Adrenal gland (tissue), 12 donors: ENCODE results near the gene XPO4. TPM values are rescaled to one million over a fixed set of nuclear protein-coding genes. Genes with fewer than 3 reads are reported as not detected.

ENCODE experiments used
- DNase-seq, 7 donors: peaks; one replicate each; pipeline ENCODE4 v3.0.0-alpha.2; 2019 to 2020
- H3K27ac ChIP-seq, 5 donors: fragments of 200-600 bp; sonication (generic) in 4 of 5; 1 replicate in 3 of 5; 2 replicates in 2 of 5; pipeline versions ENCODE4 v1.5.1 to v1.8.0; 2016 to 2020; ENCODE audit warnings: mild to moderate bottlenecking in 1 of 5
- H3K27me3 ChIP-seq: fragments of 200-600 bp; 2 replicates; pipeline ENCODE4 v1.8.0; 2021
- H3K36me3 ChIP-seq, 2 donors: fragments of 200-600 bp; replicated peaks in 1 of 2; 1 replicate in 1 of 2; 2 replicates in 1 of 2; pipeline versions ENCODE4 v1.5.1 to v1.8.0; 2018 to 2022
- H3K4me1 ChIP-seq, 2 donors: fragments of 200-600 bp; replicated peaks in 1 of 2; 1 replicate in 1 of 2; 2 replicates in 1 of 2; pipeline versions ENCODE4 v1.5.1 to v1.8.0; 2018 to 2021
- H3K4me3 ChIP-seq, 4 donors: fragments of 200-600 bp; sonication (generic) in 3 of 4; one replicate each; pipeline ENCODE4 v1.5.1; 2016 to 2018
- H3K9me3 ChIP-seq, 3 donors: fragments of 200-600 bp; sonication (generic) in 1 of 3; replicated peaks in 1 of 3; 1 replicate in 2 of 3; 2 replicates in 1 of 3; pipeline versions ENCODE4 v1.5.1 to v1.8.0; 2016 to 2021
- CTCF ChIP-seq, 6 experiments: fragments of 450-650 bp in 4 of 6; fragments of 200-600 bp in 2 of 6; sonication (generic) in 1 of 6; IDR thresholded peaks; 1 replicate in 5 of 6; 2 replicates in 1 of 6; pipeline versions ENCODE4 v1.5.1 to v1.8.0; 2016 to 2021; ENCODE audit warnings: antibody characterized with exemption in 6 of 6, mild to moderate bottlenecking in 2 of 6, moderate library complexity in 1 of 6
- POLR2A ChIP-seq, 2 donors: fragments of 450-650 bp; IDR thresholded peaks; one replicate each; pipeline ENCODE4 v1.6.1; 2017; ENCODE audit warnings: antibody characterized with exemption in 2 of 2, mild to moderate bottlenecking in 2 of 2, moderate library complexity in 1 of 2
- WGBS, 4 donors: extraction: QIAGEN DNeasy Blood & Tissue Kit in 2 of 4; methylation state at CpG; one replicate each; pipeline versions ENCODE4 v1.1.5 to v1.1.7; 2013 to 2017; 5-methylcytosine and 5-hydroxymethylcytosine counted together
- intact Hi-C, 2 donors: fragments of 100-400 bp; cut with DNase I; formaldehyde crosslinking; loops; one replicate each; pipeline versions ENCODE4 v1.14.1 to v1.15.0; 2022 to 2023
- polyA plus RNA-seq, 3 donors: library from polyadenylated mRNA; stranded (reverse); fragments of 200-250 nt in 2 of 3; fragments of 350-450 nt in 1 of 3; fragmentation: Illumina TruSeq in 1 of 3; extraction: RNeasy Lipid Tissue Mini Kit (QIAGEN cat#74804) in 1 of 3; gene quantifications; one replicate each; pipeline ENCODE4 v1.2.3, GENCODE V29; 2013 to 2014
- total RNA-seq, 9 donors: library from RNA; depleted of rRNA in 4 of 9; stranded (reverse); fragments of >200 nt in 4 of 9; fragments of 120-200 nt in 1 of 9; fragmentation: NEBNext Ultra II Directional in 1 of 9; extraction: Animal tissue kit (Norgen Biotek cat#: 25700) in 1 of 9; gene quantifications; one replicate each; pipeline versions ENCODE4 v1.1.0 to v1.2.4, GENCODE V29; 2013 to 2023
- donor health status: healthy with polysubstance abuse.
- donor health status: Bipolar disorder and iron deficiency.
- donor health status: DM: yes; HTN: yes; CAD: no.
- donor health status: DM: no; HTN: no; CAD: no.
- donor health status: DM: no; HTN: no; CAD: no.
- donor health status: DM: yes; HTN: yes; CAD: no.

Gene XPO4
- total and polyA plus RNA-seq, 12 donors: 1.9 to 20.3 (median 11.5) TPM

- Histone ChIP-seq H3K4me1 (no peaks in the 10 kb centered on the region), H3K9me3 (no peaks in the 10 kb centered on the region), H3K27me3 (no peaks in the 10 kb centered on the region), H3K27ac (no peak overlapping the region), H3K36me3 (no peaks in the 10 kb centered on the region), H3K4me3 (no peak overlapping the region)
- TF ChIP-seq POLR2A (IDR thresholded peaks at IDR 0.05): no peak
- no peak for TF ChIP-seq CTCF (IDR thresholded peaks at IDR 0.05)
- 97 to 100% (median 99%) methylated on average over 1 of the region's 1 CpG for WGBS, 4 donors
- DNase-seq: no peak
- intact Hi-C loops: loop anchor here (5.0 to 10.0 kb wide), 2 partner anchors 110 to 328 kb away; no protein-coding TSS in a partner anchor
These were observed 80.1 kb downstream of the XPO4 start for GRCh38 chr13:20822406-20822805.

- Histone ChIP-seq H3K27ac (no peak overlapping the region), H3K27me3 (no peaks in the 10 kb centered on the region)
- DNase-seq: no peak
These were observed 82.8 kb downstream of the XPO4 start for GRCh38 chr13:20819715-20820114.

GRCh38 chr13:20815464-20815863 is 87.1 kb downstream of the XPO4 start:
- intact Hi-C loops: no loop called here

More at GRCh38 chr13:20819715-20820114, 82.8 kb downstream of the XPO4 start:
- intact Hi-C loops: loop anchor here (5.0 to 10.0 kb wide), 2 partner anchors 107 to 325 kb away; no protein-coding TSS in a partner anchor
- WGBS, 4 donors: 95 to 100% (median 97%) methylated on average over 3 of the region's 3 CpGs
- H3K36me3 ChIP-seq: no peaks in the 10 kb centered on the region
- H3K4me3 ChIP-seq: no peak overlapping the region
- TF ChIP-seq POLR2A (IDR thresholded peaks at IDR 0.05) (no peak), CTCF (IDR thresholded peaks at IDR 0.05) (no peak)
- peaks cover 0 to 4% of the 10 kb centered on the region in 2 donors for H3K4me1 ChIP-seq
- H3K9me3 ChIP-seq: no peaks in the 10 kb centered on the region

DNA sequence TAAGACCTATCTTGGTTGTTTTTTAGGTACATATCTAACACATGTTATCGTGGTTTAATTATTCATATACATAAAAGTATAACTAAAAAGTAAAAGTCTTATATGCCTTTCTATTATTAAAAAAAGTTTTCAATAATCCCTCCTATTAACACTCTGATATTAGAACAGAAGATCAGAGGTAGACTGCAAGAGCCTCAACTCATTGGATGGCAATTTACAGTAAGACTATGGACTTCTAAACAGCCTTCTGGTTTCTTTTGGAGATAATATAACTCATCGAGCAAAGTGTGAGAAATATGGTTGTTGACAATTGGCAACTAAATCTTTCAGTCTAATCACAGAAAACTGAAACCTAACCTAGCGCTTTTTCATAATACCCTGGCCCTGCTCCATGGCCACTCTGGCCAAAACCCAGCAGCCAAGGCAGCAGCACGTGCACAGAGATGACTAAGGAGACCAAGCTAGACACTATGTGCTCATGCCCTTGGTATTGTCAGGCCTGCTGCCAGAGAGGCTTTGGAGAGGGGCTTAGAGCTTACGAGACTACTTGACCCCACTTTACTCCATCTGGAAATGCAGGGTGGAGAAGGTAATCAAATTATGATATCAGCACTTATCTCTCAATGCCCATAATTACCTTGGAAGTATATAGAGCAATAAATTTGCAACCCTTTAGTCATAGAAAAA is 88.2 kb downstream of the XPO4 start:
- intact Hi-C loops: no loop called here
- no peak overlapping the region for H3K4me3 ChIP-seq
- peak overlapping the region in 3 of 5 donors; percentile 32 to 79 (median 58) for H3K27ac ChIP-seq
- no peak for TF ChIP-seq POLR2A (IDR thresholded peaks at IDR 0.05)
- TF ChIP-seq CTCF (IDR thresholded peaks at IDR 0.05): no peak
- no peaks in the 10 kb centered on the region for H3K27me3 ChIP-seq
- peaks cover 2 to 17% of the 10 kb centered on the region in 2 donors for H3K4me1 ChIP-seq
- H3K9me3 ChIP-seq: no peaks in the 10 kb centered on the region
- WGBS, 4 donors: 18 to 31% (median 30%) methylated on average over 5 of the region's 5 CpGs
- peak; percentile 83 to 94 (median 91) for DNase-seq
- H3K36me3 ChIP-seq: peaks cover 0 to 3% of the 10 kb centered on the region in 2 donors

More at GRCh38 chr13:20815464-20815863, 87.1 kb downstream of the XPO4 start:
- Histone ChIP-seq H3K27me3 (no peaks in the 10 kb centered on the region), H3K27ac (no peak overlapping the region), H3K4me1 (peaks cover 2 to 17% of the 10 kb centered on the region in 2 donors), H3K9me3 (no peaks in the 10 kb centered on the region), H3K36me3 (no peaks in the 10 kb centered on the region), H3K4me3 (no peak overlapping the region)
- TF ChIP-seq POLR2A (IDR thresholded peaks at IDR 0.05) (no peak), CTCF (IDR thresholded peaks at IDR 0.05) (no peak)
- WGBS, 4 donors: 41 to 63% (median 51%) methylated on average over 1 of the region's 1 CpG
- no peak for DNase-seq
